Fibroblast of lung (primary cell): ENCODE data around the gene MAPKAP1. TPM values are rescaled to one million over a fixed set of nuclear protein-coding genes. Genes with fewer than 3 reads are reported as not detected.

ENCODE experiments used
- DNase-seq, 2 donors: peaks; one replicate each; pipeline versions ENCODE4 v3.0.0 to v3.0.0-alpha.2; 2010; ENCODE audit warnings: low read depth in 2 of 2
- H2AFZ ChIP-seq: 2 replicates; pipeline ENCODE4 v1.5.1; 2012; ENCODE audit warnings: low read length, control low read depth, inconsistent platforms
- H3K27ac ChIP-seq: 2 replicates; pipeline ENCODE4 v1.5.1; 2011; ENCODE audit warnings: low read length, control low read depth; ENCODE audit not compliant: insufficient read depth
- H3K27me3 ChIP-seq: 2 replicates; pipeline ENCODE4 v1.5.1; 2011; ENCODE audit warnings: mild to moderate bottlenecking, low read length; ENCODE audit not compliant: control insufficient read depth, insufficient read depth
- H3K36me3 ChIP-seq: 2 replicates; pipeline ENCODE4 v1.5.1; 2011; ENCODE audit warnings: low read length; ENCODE audit not compliant: control insufficient read depth, insufficient read depth
- H3K4me1 ChIP-seq: 2 replicates; pipeline ENCODE4 v1.5.1; 2011; ENCODE audit warnings: low read length; ENCODE audit not compliant: control insufficient read depth, insufficient read depth; ENCODE audit errors: extremely low read depth
- H3K4me2 ChIP-seq: 2 replicates; pipeline ENCODE4 v1.5.1; 2011; ENCODE audit warnings: low read length, control low read depth; ENCODE audit not compliant: insufficient read depth; ENCODE audit errors: extremely low read depth
- H3K4me3 ChIP-seq, 4 experiments: fragments of 200-600 bp in 1 of 4; sonication (generic) in 1 of 4; replicated peaks in 1 of 4; 2 replicates each; pipeline ENCODE4 v1.5.1; 2011 to 2016; ENCODE audit warnings: low read length in 4 of 4, low read depth in 3 of 4, mild to moderate bottlenecking in 3 of 4, control low read depth in 2 of 4, inconsistent platforms in 1 of 4, mixed read lengths in 1 of 4; ENCODE audit not compliant: insufficient read depth in 1 of 4; ENCODE audit errors: control extremely low read depth in 1 of 4
- H3K79me2 ChIP-seq: 2 replicates; pipeline ENCODE4 v1.5.1; 2012; ENCODE audit warnings: mild to moderate bottlenecking, low read length, inconsistent platforms; ENCODE audit not compliant: control insufficient read depth, insufficient read depth
- H3K9ac ChIP-seq: 2 replicates; pipeline ENCODE4 v1.5.1; 2011; ENCODE audit warnings: mild to moderate bottlenecking, low read length, control low read depth; ENCODE audit not compliant: insufficient read depth
- H3K9me3 ChIP-seq: 2 replicates; pipeline ENCODE4 v1.5.1; 2012; ENCODE audit warnings: low read depth, low read length; ENCODE audit not compliant: control insufficient read depth, insufficient read depth
- H4K20me1 ChIP-seq: 2 replicates; pipeline ENCODE4 v1.5.1; 2011; ENCODE audit warnings: low read length; ENCODE audit not compliant: control insufficient read depth, insufficient read depth; ENCODE audit errors: extremely low read depth
- CTCF ChIP-seq, 2 donors: IDR thresholded peaks in 1 of 2; conservative IDR thresholded peaks in 1 of 2; 1 replicate in 1 of 2; 2 replicates in 1 of 2; pipeline ENCODE4 v1.5.1; 2011 to 2012; ENCODE audit warnings: low read length in 2 of 2, control low read depth in 1 of 2, inconsistent platforms in 1 of 2, low read depth in 1 of 2, mild to moderate bottlenecking in 1 of 2
- EZH2 ChIP-seq: IDR thresholded peaks from 2 replicates; pipeline ENCODE4 v1.5.1; 2012; ENCODE audit warnings: low read length, control low read depth, mild to moderate bottlenecking; ENCODE audit errors: missing control alignments
- polyA plus RNA-seq, 2 donors: library from polyadenylated mRNA; depleted of rRNA in 1 of 2; stranded (reverse) in 1 of 2; unstranded in 1 of 2; fragments of >200 nt; gene quantifications; 2 replicates each; pipeline ENCODE4 v1.2.1, GENCODE V29; 2011 to 2012; ENCODE audit warnings: missing spikeins in 1 of 2
- total RNA-seq: library from RNA; depleted of rRNA; stranded (reverse); fragments of >200 nt; gene quantifications from 2 replicates; pipeline ENCODE4 v1.2.1, GENCODE V29; 2014

Gene MAPKAP1
- total and polyA plus RNA-seq, 2 donors (not counting 1 experiment from before 2014, with no cell fraction given), result 63.7 to 127 TPM

DNA sequence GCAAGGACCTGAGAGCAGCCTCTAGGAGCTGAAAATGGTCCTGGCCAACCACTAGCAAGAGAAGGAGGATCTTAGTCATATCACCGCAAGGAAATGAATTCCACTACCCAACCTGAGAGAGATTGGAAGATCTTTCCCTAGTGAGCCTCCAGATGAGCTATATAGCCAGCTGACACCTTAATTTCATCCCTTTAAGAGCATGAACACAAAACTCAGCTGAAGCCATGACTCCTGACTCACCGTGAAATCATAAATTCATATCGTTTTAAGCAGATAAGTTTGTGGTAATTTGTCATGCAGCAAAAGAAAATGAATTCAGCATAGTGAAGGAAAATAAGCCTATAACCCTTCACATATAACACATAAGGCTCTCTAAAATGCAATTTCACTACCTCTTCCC, 23.5 kb downstream of the MAPKAP1 start:
- Histone ChIP-seq H3K4me3 (no peak overlapping the region), H3K4me1 (peaks cover 3% of the 10 kb centered on the region), H3K9me3 (no peaks in the 10 kb centered on the region), H3K36me3 (no peaks in the 10 kb centered on the region), H3K79me2 (peaks cover 28% of the 10 kb centered on the region), H4K20me1 (no peaks in the 10 kb centered on the region), H2AFZ (no peak overlapping the region), H3K27ac (no peak overlapping the region), H3K4me2 (no peak overlapping the region), H3K9ac (no peak overlapping the region), H3K27me3 (no peaks in the 10 kb centered on the region)
- DNase-seq, result peak; percentile 43 to 87
- no peak for TF ChIP-seq CTCF (conservative IDR thresholded peaks at IDR 0.05 in 1 of 2, IDR thresholded peaks at IDR 0.05 in 1 of 2; ENCODE audit: low read depth in 1 of 2, low read length in 2 of 2)
- no peak for TF ChIP-seq EZH2

DNA sequence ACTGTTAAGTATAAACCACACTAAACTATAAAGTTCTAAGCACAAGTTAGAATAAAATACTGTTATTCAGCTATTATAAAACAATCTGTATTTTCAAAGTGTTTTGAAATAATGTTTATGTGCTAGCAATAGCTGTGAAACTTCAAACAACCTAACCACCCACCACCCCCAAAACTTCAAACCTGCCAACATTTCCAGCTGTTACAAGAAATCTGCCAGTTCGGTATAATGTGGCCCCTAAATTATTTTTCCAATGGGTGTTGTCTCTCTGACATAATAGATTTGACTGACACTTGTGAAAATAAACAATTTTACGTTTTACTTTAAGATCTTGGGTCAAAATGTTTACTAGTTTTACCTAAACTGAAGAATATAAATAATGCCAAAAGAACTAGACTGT, 24.7 kb downstream of the MAPKAP1 start:
- Histone ChIP-seq H3K4me3 (no peak overlapping the region), H3K36me3 (no peaks in the 10 kb centered on the region), H3K79me2 (peaks cover 28% of the 10 kb centered on the region), H3K27ac (no peak overlapping the region), H3K4me1 (peaks cover 3% of the 10 kb centered on the region), H3K4me2 (no peak overlapping the region), H3K9ac (no peak overlapping the region), H3K9me3 (no peaks in the 10 kb centered on the region), H3K27me3 (no peaks in the 10 kb centered on the region), H4K20me1 (no peaks in the 10 kb centered on the region), H2AFZ (no peak overlapping the region)
- no peak for DNase-seq
- TF ChIP-seq EZH2 (no peak), CTCF (conservative IDR thresholded peaks at IDR 0.05 in 1 of 2, IDR thresholded peaks at IDR 0.05 in 1 of 2; ENCODE audit: low read depth in 1 of 2, low read length in 2 of 2) (no peak)

DNA sequence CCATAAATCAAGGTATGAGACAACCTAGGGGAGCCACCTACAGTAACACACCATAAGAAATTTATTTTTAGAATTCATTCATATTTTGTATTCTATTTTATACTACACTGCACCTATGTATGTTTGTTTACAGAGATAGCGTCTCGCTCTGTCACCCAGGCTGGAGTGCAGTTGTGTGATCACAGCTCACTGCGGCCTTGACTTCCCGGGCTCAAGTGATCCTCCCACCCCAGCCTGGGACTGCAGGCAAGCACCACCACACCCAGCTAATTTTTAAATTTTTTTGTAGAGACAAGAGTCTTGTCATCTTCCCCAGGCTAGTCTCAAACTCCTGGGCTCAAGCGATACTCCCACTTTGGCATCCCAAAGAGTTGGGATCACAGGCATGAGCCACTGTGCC, 25.4 kb downstream of the MAPKAP1 start:
- Histone ChIP-seq H4K20me1 (no peaks in the 10 kb centered on the region), H3K36me3 (no peaks in the 10 kb centered on the region), H3K4me3 (no peak overlapping the region), H3K79me2 (peaks cover 24% of the 10 kb centered on the region), H3K27ac (no peak overlapping the region), H3K9me3 (no peaks in the 10 kb centered on the region), H3K4me1 (peaks cover 3% of the 10 kb centered on the region), H2AFZ (no peak overlapping the region), H3K27me3 (no peaks in the 10 kb centered on the region), H3K9ac (no peak overlapping the region), H3K4me2 (no peak overlapping the region)
- no peak for TF ChIP-seq EZH2
- TF ChIP-seq CTCF (conservative IDR thresholded peaks at IDR 0.05 in 1 of 2, IDR thresholded peaks at IDR 0.05 in 1 of 2; ENCODE audit: low read depth in 1 of 2, low read length in 2 of 2), result no peak
- DNase-seq, result no peak
